Activated CD4-positive, alpha-beta T cell treated with anti-CD3 and anti-CD28 coated beads for 36 hours (primary cell): ENCODE measurements around the gene SUN3. TPM values are rescaled to one million over a fixed set of nuclear protein-coding genes. Genes with fewer than 3 reads are reported as not detected.
"Not testable (repeated sequence)": the region's sequence is repeated elsewhere in the genome, so short reads cannot be mapped to it uniquely, and the experiment has no call there.

ENCODE experiments used
- ATAC-seq: fragments of 200-7000 bp; cut with Tn5 transposase; one replicate; pipeline ENCODE4 v1.10.0; 2021; ENCODE audit warnings: mild to moderate bottlenecking, moderate library complexity
- CTCF ChIA-PET: fragments of 350-600 bp; sonication (Branson Sonifier 250); formaldehyde crosslinking; loops from one replicate; lab custom pipeline; 2021; ENCODE audit warnings: antibody characterized with exemption; lab: Charles Lee
- POLR2A ChIA-PET: fragments of 350-600 bp; sonication (Branson Sonifier 250); formaldehyde crosslinking; loops from one replicate; lab custom pipeline; 2021; ENCODE audit warnings: antibody characterized with exemption, inconsistent platforms; lab: Charles Lee
- DNase-seq: peaks from one replicate; pipeline ENCODE4 v3.0.0-alpha.2; 2020
- H3K27ac Mint-ChIP-seq: one replicate; pipeline ENCODE4 v1.8.0; 2021; ENCODE audit warnings: mixed read lengths
- H3K27me3 Mint-ChIP-seq: one replicate; pipeline ENCODE4 v1.8.0; 2021; ENCODE audit warnings: mixed read lengths
- H3K36me3 Mint-ChIP-seq: one replicate; pipeline ENCODE4 v1.8.0; 2021; ENCODE audit warnings: low read depth, mixed read lengths
- H3K4me1 Mint-ChIP-seq: one replicate; pipeline ENCODE4 v1.8.0; 2021; ENCODE audit warnings: mixed read lengths
- H3K4me3 Mint-ChIP-seq: one replicate; pipeline ENCODE4 v1.8.0; 2021; ENCODE audit warnings: mild to moderate bottlenecking, moderate library complexity, mixed read lengths
- H3K9me3 Mint-ChIP-seq: one replicate; pipeline ENCODE4 v1.8.0; 2021; ENCODE audit warnings: low read depth, mixed read lengths
- intact Hi-C, 2 experiments: fragments of 100-400 bp; cut with DNase I in 1 of 2; cut with micrococcal nuclease in 1 of 2; formaldehyde crosslinking; loops; one replicate each; pipeline versions ENCODE4 v1.14.2 to v1.15.1; 2022 to 2024; cut with DNase I, micrococcal nuclease
- total RNA-seq, 2 experiments: library from RNA; stranded (reverse); gene quantifications; one replicate each; pipeline ENCODE4 v1.2.3, GENCODE V29; 2021

SUN3 gene
- total RNA-seq, 2 experiments from 2014 or later, result not detected

GRCh38 chr7:48031111-48031510 is 2.2 kb upstream of the SUN3 start:
- no peak overlapping the region for H3K27ac Mint-ChIP-seq
- no peaks in the 10 kb centered on the region for H3K36me3 Mint-ChIP-seq
- CTCF ChIA-PET, result interaction anchor here (1.0 kb wide), 1 partner anchor 15 kb away, joined by 4 read pairs; no protein-coding TSS in a partner anchor
- peaks cover under 1% of the 10 kb centered on the region for H3K4me1 Mint-ChIP-seq
- H3K9me3 Mint-ChIP-seq, result no peaks in the 10 kb centered on the region
- H3K4me3 Mint-ChIP-seq, result no peak overlapping the region
- POLR2A ChIA-PET, result no interaction called here
- intact Hi-C loops, result no loop called here
- peaks cover 29% of the 10 kb centered on the region for H3K27me3 Mint-ChIP-seq
- no peak for ATAC-seq
- DNase-seq, result no peak

DNA sequence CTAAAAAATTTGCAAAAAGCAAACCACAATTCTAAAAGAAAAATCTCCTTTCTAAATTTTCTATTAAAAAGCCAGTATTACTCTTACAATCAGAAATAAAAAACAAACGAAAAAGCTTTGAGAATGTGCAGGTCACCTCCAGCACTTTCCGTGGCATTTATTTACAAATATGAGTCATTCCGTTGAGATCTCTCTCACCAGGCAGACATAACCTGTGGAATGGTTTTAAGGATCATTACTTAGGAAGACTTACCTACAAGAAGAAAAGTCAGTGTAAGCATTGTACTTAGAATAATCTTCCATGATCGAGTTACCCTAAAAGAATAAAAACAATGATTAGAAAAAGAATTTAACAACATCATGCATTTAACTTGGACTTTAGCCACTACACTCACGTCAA is 3.3 kb downstream of the SUN3 start:
- ATAC-seq (no peak), DNase-seq (no peak)
- Mint-ChIP-seq H3K4me3 (no peak overlapping the region), H3K27me3 (peaks cover 17% of the 10 kb centered on the region), H3K4me1 (no peaks in the 10 kb centered on the region), H3K36me3 (no peaks in the 10 kb centered on the region), H3K27ac (no peak overlapping the region), H3K9me3 (peaks cover 12% of the 10 kb centered on the region)
- intact Hi-C loops, result no loop called here
- POLR2A ChIA-PET, result no interaction called here
- CTCF ChIA-PET, result interaction anchor here (0.7 to 1.1 kb wide), 3 partner anchors 25 to 407 kb away, joined by 3 to 4 read pairs (median 3); no protein-coding TSS in a partner anchor

DNA sequence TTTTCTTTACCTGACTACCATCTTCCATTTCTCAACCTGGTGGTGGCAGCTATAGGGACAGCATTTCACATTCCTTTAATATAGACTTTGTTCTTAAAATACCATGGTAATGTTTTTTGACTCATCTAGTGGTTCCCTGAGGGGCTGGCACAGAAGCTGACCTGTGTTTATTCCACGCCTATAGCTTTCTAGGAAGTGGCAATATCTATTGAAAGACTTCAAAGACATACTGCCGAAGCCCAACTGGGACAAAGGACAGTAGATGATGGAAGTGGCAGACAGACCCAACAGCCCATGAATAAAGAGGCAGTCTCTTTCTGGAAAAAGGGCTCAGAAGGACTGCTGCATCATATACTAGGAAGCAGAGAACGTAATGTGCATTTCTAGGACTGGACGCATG is 11.2 kb downstream of the SUN3 start:
- H3K27ac Mint-ChIP-seq, result no peak overlapping the region
- intact Hi-C loops, result no loop called here
- ChIA-PET POLR2A (no interaction called here), CTCF (interaction anchor here (1.1 to 1.5 kb wide), 2 partner anchors 15 to 26 kb away, joined by 3 to 5 read pairs; no protein-coding TSS in a partner anchor)
- H3K27me3 Mint-ChIP-seq, result peaks cover 9% of the 10 kb centered on the region
- DNase-seq (no peak), ATAC-seq (no peak)
- H3K4me1 Mint-ChIP-seq, result no peaks in the 10 kb centered on the region
- no peaks in the 10 kb centered on the region for H3K36me3 Mint-ChIP-seq
- H3K9me3 Mint-ChIP-seq, result peaks cover 6% of the 10 kb centered on the region
- H3K4me3 Mint-ChIP-seq, result no peak overlapping the region

DNA sequence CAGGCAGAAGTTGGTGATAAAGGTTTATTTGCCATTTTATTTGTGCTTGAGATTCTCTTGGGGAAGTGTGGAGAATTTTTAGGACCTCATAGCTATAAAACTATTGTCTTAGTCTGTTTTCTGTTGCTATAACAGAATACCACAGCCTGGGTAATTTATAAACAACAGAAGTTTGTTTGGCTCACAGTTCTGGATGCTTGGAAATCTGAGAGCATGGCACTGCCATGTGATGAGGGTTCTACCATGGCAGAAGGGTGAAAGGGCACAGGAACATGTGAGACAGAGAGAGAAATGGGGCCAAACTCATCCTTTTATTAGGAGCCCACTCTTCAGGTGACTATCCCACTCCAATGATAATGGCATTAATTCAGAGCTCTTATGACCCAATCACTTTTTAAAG is 12.3 kb downstream of the SUN3 start:
- no peak overlapping the region for H3K27ac Mint-ChIP-seq
- ChIA-PET CTCF (interaction anchor here (1.0 to 1.5 kb wide), 3 partner anchors 25 to 328 kb away, joined by 3 to 5 read pairs (median 4); no protein-coding TSS in a partner anchor), POLR2A (no interaction called here)
- H3K4me3 Mint-ChIP-seq, result no peak overlapping the region
- H3K9me3 Mint-ChIP-seq, result no peaks in the 10 kb centered on the region
- peaks cover 9% of the 10 kb centered on the region for H3K27me3 Mint-ChIP-seq
- no peak for ATAC-seq
- intact Hi-C loops, result no loop called here
- no peak for DNase-seq
- H3K4me1 Mint-ChIP-seq, result no peaks in the 10 kb centered on the region
- H3K36me3 Mint-ChIP-seq, result no peaks in the 10 kb centered on the region

DNA sequence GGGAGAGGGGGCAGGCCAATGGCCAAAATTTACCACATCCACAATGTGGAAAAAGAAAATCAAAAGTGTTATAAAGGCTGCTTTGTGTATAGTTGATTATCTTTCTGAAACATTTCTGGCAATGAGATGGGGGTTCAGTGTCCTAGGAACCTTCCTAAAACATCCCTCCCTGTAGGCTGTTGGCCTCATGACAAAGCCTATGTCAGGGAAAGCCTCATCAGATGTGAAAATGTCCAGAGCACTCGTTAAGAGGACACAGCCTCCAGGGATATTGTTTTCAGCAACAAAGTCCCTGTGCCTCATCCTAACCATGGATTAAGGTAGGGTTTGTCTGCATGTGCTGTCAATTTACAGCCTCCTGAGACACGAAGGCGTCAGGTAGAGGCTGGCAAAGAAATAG is 17.0 kb downstream of the SUN3 start:
- Mint-ChIP-seq H3K27ac (peak overlapping the region; percentile 45), H3K27me3 (peaks cover 10% of the 10 kb centered on the region), H3K9me3 (no peaks in the 10 kb centered on the region), H3K4me3 (no peak overlapping the region), H3K4me1 (no peaks in the 10 kb centered on the region), H3K36me3 (no peaks in the 10 kb centered on the region)
- DNase-seq, result no peak
- intact Hi-C loops, result no loop called here
- no peak for ATAC-seq
- ChIA-PET CTCF (interaction anchor here (0.8 to 1.2 kb wide), 2 partner anchors 67 to 98 kb away, joined by 3 read pairs; no protein-coding TSS in a partner anchor), POLR2A (no interaction called here)

- intact Hi-C loops, result no loop called here
- Mint-ChIP-seq H3K27ac (no peak overlapping the region), H3K9me3 (no peaks in the 10 kb centered on the region), H3K4me3 (no peak overlapping the region), H3K36me3 (no peaks in the 10 kb centered on the region), H3K27me3 (peaks cover 10% of the 10 kb centered on the region), H3K4me1 (no peaks in the 10 kb centered on the region)
- ChIA-PET CTCF (interaction anchor here (0.8 to 1.2 kb wide), 2 partner anchors 66 to 99 kb away, joined by 3 read pairs; no protein-coding TSS in a partner anchor), POLR2A (no interaction called here)
- ATAC-seq (no peak), DNase-seq (no peak)
Measured at GRCh38 chr7:48011323-48011722, 17.6 kb downstream of the SUN3 start.

DNA sequence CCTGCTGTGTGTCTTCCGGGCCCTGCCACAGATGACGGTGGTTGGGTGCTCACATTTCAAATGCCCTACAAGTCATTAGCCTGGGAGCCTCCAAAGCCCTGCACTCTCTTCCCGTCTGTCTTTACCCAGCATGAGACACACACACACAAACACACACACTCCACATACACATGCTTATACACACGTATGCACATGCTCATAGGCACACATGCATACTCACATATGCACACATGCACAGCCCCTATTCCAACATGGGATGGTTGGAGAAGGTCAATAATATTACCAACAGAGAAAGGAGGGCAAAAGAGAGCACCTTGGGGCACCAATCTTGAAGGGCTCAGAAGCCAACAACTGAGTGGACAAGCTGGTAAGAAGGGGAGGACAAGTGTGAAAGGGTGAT is 19.0 kb downstream of the SUN3 start:
- Mint-ChIP-seq H3K27ac (no peak overlapping the region), H3K27me3 (peaks cover 5% of the 10 kb centered on the region), H3K36me3 (no peaks in the 10 kb centered on the region), H3K4me1 (no peaks in the 10 kb centered on the region), H3K9me3 (no peaks in the 10 kb centered on the region), H3K4me3 (no peak overlapping the region)
- ATAC-seq (no peak), DNase-seq (no peak)
- CTCF ChIA-PET, result no interaction called here
- intact Hi-C loops, result no loop called here
- POLR2A ChIA-PET, result no interaction called here

DNA sequence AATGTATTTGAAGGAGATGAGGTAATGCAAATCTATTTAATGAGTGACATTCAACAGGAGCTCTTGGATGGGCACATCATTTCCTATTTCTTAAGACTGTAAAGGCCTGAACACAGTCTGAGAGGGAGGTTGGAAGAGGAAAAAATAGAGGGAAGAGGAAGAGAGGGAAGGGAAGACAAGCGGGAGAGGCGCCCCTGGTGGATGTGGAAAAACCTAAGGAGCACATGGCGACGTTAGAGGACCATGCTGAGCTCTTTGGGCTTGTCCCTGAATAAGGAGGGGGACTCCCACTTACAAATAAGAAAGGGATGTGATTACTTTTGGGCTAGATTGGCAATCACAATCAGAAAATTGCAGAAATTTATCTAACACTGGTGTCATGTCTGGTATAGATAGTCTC is 19.6 kb downstream of the SUN3 start:
- DNase-seq (no peak), ATAC-seq (no peak)
- Mint-ChIP-seq H3K9me3 (no peaks in the 10 kb centered on the region), H3K4me3 (no peak overlapping the region), H3K27me3 (peaks cover 5% of the 10 kb centered on the region), H3K4me1 (no peaks in the 10 kb centered on the region), H3K36me3 (no peaks in the 10 kb centered on the region), H3K27ac (no peak overlapping the region)
- POLR2A ChIA-PET, result no interaction called here
- CTCF ChIA-PET, result no interaction called here
- intact Hi-C loops, result no loop called here

DNA sequence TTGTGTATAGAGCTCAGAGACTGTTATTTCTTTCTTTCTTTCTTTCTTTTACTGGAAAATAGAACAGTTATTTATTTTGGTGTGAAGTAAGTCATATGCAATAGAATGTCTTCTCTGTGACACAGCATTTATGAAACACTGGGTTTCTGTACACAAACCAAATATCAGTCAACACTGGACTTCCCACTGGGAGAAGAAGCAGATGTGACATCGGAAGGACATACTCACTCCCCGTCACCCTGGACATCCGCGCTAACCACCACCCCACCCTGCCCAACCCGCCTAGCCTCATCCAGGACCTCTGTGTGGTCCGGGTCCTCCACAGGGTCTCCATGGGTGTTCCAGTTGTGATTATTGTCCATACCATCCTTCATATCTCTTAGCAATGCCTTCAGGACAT is 22.0 kb downstream of the SUN3 start:
- H3K4me1 Mint-ChIP-seq, result no peaks in the 10 kb centered on the region
- DNase-seq (no peak), ATAC-seq (no peak)
- CTCF ChIA-PET, result interaction anchor here (1.6 kb wide), 1 partner anchor 104 kb away, joined by 6 read pairs; no protein-coding TSS in a partner anchor
- H3K4me3 Mint-ChIP-seq, result no peak overlapping the region
- POLR2A ChIA-PET, result no interaction called here
- no peaks in the 10 kb centered on the region for H3K9me3 Mint-ChIP-seq
- peaks cover 5% of the 10 kb centered on the region for H3K27me3 Mint-ChIP-seq
- intact Hi-C loops, result no loop called here
- no peak overlapping the region for H3K27ac Mint-ChIP-seq
- no peaks in the 10 kb centered on the region for H3K36me3 Mint-ChIP-seq

DNA sequence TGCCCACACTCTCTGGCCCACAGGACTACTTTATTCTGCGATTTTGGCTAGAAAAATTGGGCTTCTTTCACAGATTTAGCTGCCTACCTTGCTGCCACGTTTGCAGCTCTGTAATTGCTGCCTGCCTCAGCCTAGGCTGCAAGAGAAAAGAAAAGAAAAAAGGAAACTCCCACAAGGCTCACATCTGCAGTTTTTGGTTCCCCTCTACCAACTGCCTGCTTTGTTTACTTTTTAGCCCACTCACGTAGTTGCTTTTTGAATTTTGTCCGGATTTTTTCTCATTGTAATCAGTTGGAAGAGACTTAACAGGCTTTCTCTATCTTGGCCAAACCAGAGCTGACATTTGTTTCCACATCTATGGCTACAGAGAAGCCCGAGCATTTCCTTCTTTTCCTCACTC is 24.3 kb downstream of the SUN3 start:
- H3K4me3 Mint-ChIP-seq, result no peak overlapping the region
- DNase-seq (no peak), ATAC-seq (no peak)
- H3K27me3 Mint-ChIP-seq, result no peaks in the 10 kb centered on the region
- intact Hi-C loops, result no loop called here
- H3K27ac Mint-ChIP-seq, result no peak overlapping the region
- ChIA-PET POLR2A (no interaction called here), CTCF (no interaction called here)
- H3K4me1 Mint-ChIP-seq, result no peaks in the 10 kb centered on the region
- no peaks in the 10 kb centered on the region for H3K36me3 Mint-ChIP-seq
- H3K9me3 Mint-ChIP-seq, result no peaks in the 10 kb centered on the region

GRCh38 chr7:48004032-48004431 is 24.9 kb downstream of the SUN3 start:
- Mint-ChIP-seq H3K27me3 (no peaks in the 10 kb centered on the region), H3K4me1 (no peaks in the 10 kb centered on the region), H3K9me3 (no peaks in the 10 kb centered on the region), H3K27ac (no peak overlapping the region), H3K4me3 (no peak overlapping the region), H3K36me3 (no peaks in the 10 kb centered on the region)
- ChIA-PET POLR2A (no interaction called here), CTCF (no interaction called here)
- ATAC-seq (no peak), DNase-seq (no peak)
- intact Hi-C loops, result no loop called here

GRCh38 chr7:48000164-48000563 is 28.7 kb downstream of the SUN3 start:
- CTCF ChIA-PET, result interaction anchor here (0.7 to 1.6 kb wide), 3 partner anchors 25 to 110 kb away, joined by 3 to 7 read pairs (median 4); no protein-coding TSS in a partner anchor
- H3K36me3 Mint-ChIP-seq, H3K4me3 Mint-ChIP-seq, H3K27me3 Mint-ChIP-seq, POLR2A ChIA-PET, H3K4me1 Mint-ChIP-seq, H3K27ac Mint-ChIP-seq, DNase-seq, H3K9me3 Mint-ChIP-seq, intact Hi-C loops, ATAC-seq: not testable (repeated sequence)
